ENCODE measurements around the gene ARHGEF1.

The ARHGEF1 gene, protein sequence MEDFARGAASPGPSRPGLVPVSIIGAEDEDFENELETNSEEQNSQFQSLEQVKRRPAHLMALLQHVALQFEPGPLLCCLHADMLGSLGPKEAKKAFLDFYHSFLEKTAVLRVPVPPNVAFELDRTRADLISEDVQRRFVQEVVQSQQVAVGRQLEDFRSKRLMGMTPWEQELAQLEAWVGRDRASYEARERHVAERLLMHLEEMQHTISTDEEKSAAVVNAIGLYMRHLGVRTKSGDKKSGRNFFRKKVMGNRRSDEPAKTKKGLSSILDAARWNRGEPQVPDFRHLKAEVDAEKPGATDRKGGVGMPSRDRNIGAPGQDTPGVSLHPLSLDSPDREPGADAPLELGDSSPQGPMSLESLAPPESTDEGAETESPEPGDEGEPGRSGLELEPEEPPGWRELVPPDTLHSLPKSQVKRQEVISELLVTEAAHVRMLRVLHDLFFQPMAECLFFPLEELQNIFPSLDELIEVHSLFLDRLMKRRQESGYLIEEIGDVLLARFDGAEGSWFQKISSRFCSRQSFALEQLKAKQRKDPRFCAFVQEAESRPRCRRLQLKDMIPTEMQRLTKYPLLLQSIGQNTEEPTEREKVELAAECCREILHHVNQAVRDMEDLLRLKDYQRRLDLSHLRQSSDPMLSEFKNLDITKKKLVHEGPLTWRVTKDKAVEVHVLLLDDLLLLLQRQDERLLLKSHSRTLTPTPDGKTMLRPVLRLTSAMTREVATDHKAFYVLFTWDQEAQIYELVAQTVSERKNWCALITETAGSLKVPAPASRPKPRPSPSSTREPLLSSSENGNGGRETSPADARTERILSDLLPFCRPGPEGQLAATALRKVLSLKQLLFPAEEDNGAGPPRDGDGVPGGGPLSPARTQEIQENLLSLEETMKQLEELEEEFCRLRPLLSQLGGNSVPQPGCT

DNA sequence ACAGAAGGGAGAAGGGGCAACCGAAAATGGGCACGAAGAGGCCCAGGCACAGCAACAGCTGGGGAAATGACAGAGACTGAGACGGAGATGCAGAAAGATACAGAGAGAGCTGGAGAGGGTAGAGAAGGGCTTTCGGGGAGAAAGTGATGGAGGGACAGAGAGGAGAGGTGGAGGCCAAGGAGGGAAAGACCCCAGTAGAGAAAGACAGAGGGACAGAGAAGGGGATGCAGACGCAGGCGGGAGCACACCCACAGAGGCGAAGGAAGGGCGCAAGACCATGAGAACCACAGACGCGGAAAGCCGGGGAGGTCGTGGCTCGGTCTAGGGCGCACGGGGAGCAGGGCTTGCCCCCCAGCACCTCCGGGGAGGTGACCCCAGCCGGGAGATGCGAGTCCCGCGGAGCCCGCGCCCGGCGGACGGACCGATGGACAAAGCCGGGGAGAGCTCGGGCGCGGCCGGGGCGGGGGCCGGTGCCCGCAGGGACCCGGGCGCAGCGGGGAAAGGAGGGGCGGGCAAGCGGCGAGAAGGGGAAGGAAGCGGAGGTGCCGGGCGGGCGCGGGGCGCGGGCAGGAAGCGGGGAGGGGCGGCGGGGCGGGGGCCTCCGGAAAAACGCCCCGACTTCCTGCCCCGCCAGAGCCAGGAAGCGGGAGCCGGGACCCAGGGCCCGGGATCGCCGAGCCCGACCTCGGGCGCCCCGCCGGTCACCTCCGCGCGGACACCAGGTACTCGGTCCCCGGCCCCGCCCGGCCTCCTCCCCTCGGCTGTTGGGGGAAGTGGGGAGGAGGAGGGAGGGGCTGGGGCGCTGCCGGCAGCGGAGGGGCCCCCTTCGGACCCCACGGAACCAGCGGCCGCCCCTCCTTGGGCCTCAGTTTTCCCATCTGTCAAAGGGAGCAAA lies at the start of gene ARHGEF1:
Gene ARHGEF1 (plus strand): TSS at position 617 of the 895 bp plus-strand sequence. CDS start 4,899 bp downstream, outside the sequence.
- DNase-seq, result no peak

DNA sequence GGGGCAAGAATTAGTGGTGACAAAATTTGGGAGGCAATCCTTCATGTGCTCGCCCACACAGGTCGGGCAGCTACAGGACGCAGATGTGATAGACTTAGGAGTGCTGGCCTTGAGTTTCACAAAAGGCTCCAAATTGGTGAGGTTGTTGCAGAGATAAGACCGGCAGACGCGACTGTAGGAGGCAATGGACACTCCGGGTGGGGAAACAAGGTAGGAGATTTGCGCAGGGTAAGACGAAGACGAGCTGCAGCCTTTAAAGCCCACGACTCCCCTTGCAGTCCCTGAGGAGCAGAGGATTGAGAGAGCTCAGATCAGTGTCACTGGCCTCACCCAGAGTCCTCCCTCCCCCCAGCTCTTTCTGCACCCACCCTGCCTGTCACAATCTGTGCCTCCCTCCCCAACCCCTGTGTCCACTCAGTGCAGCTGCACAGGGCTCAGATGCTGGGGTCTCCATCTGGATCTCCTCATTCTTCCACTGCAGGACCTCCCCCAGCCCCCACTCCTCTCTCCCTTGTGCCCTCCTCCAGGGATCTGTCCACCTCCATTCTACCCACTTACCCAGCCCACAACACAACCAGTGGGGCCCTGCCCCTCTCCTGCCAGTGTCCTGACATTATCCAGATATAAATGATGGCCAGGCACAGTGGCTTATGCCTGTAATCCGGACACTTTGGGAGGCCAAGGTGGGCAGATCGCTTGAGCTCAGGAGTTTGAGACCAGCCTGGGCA lies 44.8 kb upstream of the ARHGEF1 start:
- no peak for DNase-seq

DNA sequence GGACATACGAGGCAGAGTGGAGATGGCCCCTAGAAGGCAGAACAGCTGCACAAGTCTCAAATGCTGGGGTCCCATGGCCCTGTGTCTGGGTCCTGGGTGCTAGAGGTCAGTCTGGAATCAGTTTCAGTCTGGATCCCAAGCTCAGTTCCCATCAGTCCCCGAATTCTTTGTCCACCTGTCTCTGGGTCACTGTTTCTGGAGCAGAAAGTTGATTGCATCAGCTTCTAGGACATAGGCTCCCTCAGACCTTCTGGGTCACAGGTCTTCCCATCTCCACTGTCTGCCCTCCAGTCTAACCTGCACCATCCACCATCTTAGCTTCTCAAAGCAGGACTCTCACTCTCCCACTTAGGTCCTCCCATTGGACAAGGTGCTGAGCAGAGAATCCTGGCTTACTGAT lies 43.8 kb upstream of the ARHGEF1 start:
- no peak for DNase-seq

DNA sequence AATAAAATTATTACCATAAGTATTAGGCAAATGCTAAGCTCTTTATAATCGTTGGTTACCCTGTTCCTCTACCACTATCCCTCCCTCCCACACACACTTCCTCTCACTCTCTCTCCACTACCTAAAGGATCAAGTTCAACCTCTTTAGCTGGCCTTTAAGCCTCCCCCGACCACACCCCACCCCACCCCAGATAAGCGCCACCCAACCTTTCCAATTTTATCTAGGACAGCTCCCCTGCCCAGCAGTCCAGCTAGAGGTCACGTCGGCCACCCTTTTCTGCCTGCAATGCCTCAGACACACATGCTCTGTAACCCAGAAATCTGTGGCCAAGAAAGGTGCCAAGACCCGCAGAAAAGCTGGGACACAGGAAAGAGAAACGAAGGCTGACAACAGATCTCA lies 39.6 kb upstream of the ARHGEF1 start:
- DNase-seq, result no peak

DNA sequence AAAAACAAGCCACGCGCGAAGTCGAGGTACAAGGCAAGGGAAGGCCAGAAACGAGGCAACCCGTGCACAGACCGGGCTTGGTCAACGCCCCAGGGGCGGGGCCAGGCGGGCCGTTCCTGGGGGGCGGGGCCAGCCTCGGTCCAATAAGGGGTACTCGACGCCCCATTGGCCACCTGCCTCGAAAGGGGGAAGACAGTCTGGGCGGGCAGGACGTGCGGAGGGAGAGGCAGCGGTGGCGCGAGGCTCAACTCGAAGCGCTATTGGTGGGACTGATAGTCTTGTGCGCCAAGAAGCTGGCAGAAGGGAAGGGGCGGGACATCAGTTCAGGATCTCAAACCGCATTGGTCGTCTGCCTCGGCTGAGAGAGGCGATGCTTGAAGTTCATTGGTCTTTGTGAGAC lies 38.4 kb upstream of the ARHGEF1 start, which contains the start of gene LYPD4:
Gene LYPD4 (minus strand): TSS at position 83 of the 400 bp plus-strand sequence. CDS start 5,398 bp downstream, outside the sequence.
- no peak for DNase-seq

DNA sequence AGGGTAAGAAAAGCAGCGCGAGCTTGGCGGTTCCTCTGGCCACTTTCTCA lies 38.2 kb upstream of the ARHGEF1 start, which contains the start of gene DMRTC2:
Gene DMRTC2 (plus strand): TSS at position 42 of the 50 bp plus-strand sequence. CDS start 2,387 bp downstream, outside the sequence.
- DNase-seq, result no peak

DNA sequence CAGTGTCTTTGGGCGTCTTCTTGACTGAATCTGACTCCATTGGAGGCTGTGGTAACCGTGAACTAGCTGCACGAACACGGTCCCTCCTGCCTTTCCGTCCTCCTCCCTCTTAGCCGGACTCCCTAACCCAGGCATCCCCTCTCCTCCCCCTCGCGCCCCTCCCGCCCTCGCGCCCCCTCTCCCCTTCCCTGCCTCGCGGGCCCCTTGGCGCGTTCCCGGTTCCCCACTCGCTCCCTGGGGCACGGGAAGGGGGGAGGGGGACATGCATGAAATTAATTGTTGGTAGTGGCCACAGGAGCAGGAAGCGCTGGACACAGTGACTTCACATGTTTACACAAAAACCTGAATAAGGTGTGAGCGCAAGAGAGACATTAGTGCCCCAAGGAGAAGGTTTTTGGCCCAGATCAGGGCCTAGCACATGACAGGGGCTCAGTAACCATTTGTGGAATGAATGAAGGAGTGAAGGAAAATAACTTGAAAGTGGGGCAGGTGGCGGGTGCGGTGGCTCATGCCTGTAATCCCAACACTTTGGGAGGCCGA lies 37.9 kb upstream of the ARHGEF1 start:
- DNase-seq, result no peak

DNA sequence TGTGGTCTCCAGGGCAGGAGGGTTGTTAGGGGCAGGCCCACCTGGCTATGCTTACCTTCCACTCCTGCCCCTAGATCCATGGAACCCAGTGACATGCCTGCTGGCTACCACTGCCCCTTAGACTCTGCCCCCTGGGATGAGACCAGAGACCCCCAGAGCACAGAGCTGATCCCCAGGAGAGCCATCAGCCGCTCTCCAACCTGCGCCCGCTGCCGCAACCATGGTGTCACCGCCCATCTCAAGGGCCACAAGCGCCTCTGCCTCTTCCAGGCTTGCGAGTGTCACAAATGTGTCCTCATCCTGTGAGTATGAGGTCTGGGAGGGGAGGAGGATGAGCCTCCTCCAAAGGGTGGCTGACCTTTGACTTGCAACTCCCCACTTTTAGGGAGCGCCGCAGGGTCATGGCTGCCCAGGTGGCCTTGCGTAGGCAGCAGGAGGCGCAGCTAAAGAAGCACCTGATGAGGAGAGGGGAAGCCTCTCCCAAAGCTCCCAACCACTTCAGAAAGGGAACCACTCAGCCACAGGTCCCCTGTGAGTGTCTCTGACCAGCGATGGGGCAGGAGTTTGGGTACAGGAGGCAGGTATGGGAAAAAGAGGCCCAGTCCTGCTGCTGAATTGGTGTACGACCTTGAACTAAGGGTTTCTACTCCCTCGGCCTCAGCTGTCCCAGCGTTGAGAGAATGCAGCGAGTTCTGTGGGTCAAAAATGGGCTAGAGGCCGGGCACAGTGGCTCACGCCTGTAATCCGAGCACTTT lies 35.5 kb upstream of the ARHGEF1 start:
- DNase-seq, result no peak

DNA sequence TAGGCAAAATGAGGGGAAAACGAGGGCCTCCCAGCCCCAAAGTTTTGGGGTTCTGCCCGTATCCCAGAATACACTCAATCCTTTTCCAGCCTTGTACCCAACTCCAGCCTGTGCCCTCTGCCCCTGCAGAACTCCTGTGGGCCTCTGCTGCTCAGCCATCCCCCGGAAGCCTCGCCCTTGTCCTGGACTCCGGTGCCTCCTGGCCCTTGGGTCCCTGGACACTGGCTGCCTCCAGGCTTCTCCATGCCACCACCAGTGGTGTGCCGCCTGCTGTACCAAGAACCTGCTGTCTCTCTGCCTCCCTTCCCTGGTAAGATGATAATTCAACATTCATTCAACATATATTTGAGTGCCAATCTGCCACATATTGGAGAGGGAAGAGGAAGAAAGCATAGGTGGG lies 34.3 kb upstream of the ARHGEF1 start:
- DNase-seq, result no peak

DNA sequence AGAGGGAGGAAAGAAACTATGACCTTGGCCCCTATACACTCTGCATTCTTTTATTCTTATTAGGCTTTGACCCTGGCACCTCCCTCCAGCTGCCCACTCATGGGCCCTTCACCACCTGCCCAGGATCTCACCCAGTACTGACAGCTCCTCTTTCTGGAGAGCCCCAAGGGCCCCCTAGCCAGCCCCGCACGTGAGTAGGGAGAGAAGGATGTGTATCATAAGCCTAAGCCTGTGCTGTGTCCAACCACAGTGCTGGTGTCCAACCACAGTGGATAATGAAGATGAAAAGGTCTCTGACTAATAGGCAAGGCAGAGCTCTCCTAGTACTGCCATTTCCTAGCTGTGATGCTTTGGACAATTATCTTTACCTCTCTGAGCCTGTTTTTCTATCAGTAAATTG lies 33.9 kb upstream of the ARHGEF1 start:
- DNase-seq, result no peak

DNA sequence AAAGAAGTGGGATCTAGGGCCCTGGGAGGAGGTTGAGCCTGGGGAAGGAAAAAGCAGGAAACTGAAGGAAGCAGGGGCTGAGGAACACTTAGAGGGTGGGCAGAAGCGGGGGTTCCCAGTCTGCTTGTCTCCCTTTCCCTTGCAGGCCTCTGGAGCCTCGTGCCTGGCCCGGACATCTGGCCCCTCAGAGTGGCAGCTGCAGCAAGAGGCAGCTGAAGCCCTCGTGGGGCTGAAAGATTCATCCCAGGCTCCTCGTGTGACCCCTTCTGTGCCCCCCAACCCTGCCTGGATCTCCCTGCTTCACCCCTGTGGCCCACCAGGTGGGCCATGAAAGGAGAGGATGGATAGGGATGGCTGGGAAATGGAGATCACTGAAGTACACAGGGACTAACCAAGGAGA lies 32.6 kb upstream of the ARHGEF1 start:
- no peak for DNase-seq

DNA sequence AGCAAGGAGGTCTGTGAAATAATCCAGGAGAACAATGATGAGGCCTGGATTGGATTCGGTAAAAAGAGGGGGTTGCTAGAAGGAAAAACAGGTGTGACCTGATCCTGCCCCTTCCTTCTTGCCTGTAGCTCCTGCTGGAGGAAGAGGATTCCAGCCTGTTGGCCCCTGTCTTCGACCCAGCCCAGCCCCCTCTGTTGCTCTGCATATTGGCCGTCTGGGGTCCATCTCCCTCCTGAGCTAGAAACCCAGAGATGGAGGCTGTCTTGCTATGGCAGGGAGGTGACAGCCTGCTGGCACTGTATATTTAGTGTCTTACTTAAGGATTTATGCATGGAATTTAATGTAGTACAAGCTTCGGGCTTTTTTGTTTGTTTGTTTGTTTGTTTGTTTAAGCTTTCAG lies 31.5 kb upstream of the ARHGEF1 start:
- DNase-seq, result no peak

DNA sequence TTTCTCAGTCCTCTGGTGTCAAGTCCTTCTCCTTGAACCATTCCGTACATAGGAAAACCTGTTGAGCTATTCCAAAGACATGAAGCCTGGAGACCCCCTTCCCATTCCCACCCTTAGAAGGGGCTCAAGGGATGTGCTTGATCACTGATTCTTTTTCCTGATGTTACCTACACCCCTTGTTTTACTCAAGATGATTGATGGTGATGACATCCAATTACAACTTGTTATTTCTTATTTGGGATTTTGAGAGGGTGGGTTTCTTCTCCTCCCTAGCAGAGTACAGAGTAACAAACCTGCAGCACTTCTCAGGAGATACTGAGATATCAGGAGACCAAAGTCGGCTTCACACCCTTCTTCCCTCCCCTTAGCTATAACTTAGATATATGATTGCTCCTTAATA lies 29.6 kb upstream of the ARHGEF1 start:
- no peak for DNase-seq

DNA sequence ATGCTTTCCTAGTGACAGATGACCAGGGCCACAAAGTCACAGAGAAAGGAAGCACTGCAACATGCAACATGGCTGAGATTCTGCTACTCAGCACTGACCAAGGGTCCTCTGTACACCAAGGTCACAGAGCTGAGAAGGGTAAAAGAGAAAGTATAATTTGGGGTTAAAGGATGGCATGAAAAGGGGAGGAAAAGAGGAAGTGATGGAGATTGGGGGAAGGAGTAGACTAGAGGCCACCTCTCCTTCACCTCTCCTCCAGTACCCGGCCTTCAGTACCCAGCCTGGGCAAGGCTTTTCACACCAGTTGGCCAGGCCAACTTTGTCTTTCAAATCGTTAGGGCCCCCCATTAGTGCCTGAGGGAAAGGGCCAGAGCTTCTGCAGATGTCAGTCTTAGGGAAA lies 29.2 kb upstream of the ARHGEF1 start:
- DNase-seq, result no peak

DNA sequence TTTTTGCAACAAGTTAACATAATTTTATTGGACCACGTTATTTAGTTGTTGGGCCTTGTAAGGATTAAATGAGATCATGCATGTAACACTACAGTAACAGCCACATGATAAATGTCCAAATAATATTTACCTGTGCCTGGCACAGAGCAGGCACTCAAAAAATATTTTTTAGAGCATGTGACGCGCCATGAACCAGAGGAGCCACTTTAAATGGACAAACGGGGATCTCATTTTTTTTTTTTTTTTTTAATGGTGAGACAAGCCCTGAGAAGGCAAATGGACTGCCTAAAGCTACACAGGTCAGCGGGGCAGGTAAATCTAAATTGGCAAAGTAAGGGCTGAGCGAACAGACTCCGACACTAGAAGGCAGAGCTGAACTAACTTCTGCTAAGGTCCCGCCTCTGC lies 23.8 kb upstream of the ARHGEF1 start:
- DNase-seq, result no peak

DNA sequence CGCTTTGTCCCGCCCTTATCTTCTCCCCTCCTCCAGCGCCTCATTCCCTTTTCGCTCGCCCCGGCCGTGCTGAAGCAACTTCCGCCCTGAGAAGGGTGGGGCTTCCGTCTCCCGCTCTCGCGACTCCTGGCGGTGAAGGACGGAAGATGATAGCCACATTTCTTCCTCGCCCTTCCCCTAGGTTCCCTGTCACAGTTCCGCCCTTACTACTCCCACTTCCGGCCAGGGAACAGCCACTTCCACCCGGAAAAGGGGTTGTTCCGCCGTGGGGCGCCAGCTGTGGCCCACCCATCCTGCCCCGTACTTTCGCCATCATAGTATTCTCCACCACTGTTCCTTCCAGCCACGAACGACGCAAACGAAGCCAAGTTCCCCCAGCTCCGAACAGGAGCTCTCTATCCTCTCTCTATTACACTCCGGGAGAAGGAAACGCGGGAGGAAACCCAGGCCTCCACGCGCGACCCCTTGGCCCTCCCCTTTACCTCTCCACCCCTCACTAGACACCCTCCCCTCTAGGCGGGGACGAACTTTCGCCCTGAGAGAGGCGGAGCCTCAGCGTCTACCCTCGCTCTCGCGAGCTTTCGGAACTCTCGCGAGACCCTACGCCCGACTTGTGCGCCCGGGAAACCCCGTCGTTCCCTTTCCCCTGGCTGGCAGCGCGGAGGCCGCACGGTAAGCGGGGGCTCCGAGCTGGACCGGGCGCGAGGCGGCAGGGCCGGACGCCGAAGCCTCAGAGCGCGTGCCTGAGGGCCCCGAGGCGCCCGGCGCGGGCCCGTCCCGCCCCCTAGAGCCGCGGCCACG lies 23.2 kb upstream of the ARHGEF1 start, which contains the start of gene RPS19:
Gene RPS19 (plus strand): TSS at position 638 of the 801 bp plus-strand sequence. CDS start 520 bp downstream, outside the sequence.
- DNase-seq, result peak; percentile 95

DNA sequence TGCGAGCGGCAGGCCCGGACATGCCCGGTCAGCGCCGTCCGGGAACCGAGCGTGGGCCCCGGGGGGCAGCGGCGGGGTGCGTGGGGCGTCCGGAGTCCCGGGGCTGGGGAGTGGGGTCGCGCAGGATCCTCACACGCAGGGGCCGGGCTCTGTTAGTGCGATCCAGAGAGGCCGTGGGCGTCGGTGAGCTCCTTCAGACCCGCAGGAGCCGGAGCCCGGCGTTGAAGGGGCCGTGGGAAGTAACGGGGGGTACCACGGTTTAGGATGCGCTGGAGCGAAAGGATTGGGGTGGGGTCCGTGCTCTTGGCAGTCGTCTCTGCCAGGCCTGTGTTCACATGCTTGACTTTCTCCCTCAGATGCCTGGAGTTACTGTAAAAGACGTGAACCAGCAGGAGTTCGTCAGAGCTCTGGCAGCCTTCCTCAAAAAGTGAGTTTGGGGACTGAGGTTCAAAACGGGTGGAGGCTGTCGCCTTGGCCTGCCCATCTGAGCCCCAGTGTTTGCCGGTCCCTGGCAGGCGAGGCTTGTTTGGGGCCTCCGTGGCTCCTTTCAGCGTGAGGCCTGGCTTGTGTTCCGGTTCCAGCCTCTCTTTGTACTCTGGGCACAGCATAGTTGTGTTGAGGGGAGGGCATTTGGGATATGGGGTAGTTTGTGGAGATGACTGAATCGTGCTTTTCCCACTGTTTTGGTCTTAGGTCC lies 22.4 kb upstream of the ARHGEF1 start:
- DNase-seq, result no peak

DNA sequence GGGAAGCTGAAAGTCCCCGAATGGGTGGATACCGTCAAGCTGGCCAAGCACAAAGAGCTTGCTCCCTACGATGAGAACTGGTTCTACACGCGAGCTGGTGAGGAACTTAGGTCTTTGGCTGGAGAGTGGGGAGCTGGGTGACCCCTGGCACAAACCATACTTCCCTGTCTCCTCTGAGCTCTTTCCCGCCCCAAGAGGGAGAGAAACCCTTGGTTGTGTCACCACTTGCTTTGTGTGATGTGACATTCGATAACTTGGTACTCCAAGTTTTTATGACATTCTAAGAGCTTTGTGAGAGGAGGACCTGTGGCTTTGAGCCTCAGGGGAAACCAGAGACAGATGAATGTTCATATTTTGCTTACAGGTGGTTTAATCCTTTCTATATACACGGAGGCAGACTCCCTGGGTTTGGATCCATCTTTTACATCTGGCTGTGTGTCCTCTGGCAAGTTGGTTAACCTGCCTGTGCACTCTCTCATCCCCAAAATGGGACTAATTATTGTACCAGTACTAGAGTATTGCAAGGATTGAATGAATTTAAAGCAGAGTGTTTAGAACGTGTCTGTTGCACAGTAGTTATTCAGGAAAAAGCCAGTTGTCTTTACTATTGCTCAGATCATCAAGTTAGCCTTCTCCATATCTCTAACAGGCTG lies 21.7 kb upstream of the ARHGEF1 start:
- DNase-seq, result no peak

DNA sequence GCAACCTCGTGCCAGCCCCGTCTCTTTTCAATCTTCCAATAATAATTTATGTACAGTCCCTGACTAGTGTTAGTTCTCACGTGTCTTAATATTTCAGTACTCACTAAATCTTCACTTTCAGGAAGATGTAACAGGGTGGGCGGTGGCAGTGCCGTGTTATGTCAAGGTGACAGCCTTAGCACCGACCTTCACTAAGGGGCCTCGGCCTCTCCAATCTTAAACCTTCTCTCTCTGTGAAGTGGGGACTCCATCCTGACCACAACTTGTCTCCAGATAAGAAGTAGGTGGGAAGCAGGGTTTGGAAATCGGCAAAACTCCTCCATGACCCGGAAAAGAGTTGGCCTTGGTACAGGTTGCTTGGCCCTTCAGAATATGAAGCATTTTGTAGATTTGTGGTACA lies 21.1 kb upstream of the ARHGEF1 start:
- no peak for DNase-seq

Data from DMS 273 treated with DMSO at 0.1 percent for 48 hours (cell line).